Activated CD8-positive, alpha-beta T cell treated with anti-CD3 and anti-CD28 coated beads for 36 hours (primary cell): Measurements from ENCODE around the gene C19orf73. TPM values are rescaled to one million over a fixed set of nuclear protein-coding genes. Genes with fewer than 3 reads are reported as not detected.

Experiments used
- ATAC-seq: fragments of 200-7000 bp; cut with Tn5 transposase; one replicate; pipeline ENCODE4 v1.10.0; 2021; ENCODE audit warnings: mild to moderate bottlenecking, moderate library complexity
- CTCF ChIA-PET: fragments of 350-600 bp; sonication (Branson Sonifier 250); formaldehyde crosslinking; loops from one replicate; lab custom pipeline; 2021; ENCODE audit warnings: antibody characterized with exemption; lab: Charles Lee
- POLR2A ChIA-PET: fragments of 350-600 bp; sonication (Branson Sonifier 250); formaldehyde crosslinking; loops from one replicate; lab custom pipeline; 2021; ENCODE audit warnings: antibody characterized with exemption; lab: Charles Lee
- DNase-seq: peaks from one replicate; pipeline ENCODE4 v3.0.0-alpha.2; 2020
- H3K27ac Mint-ChIP-seq: one replicate; pipeline ENCODE4 v1.8.0; 2021; ENCODE audit warnings: mild to moderate bottlenecking, mixed read lengths
- H3K27me3 Mint-ChIP-seq: one replicate; pipeline ENCODE4 v1.8.0; 2021; ENCODE audit warnings: mixed read lengths
- H3K36me3 Mint-ChIP-seq: one replicate; pipeline ENCODE4 v1.8.0; 2021; ENCODE audit warnings: low read depth, mixed read lengths
- H3K4me1 Mint-ChIP-seq: one replicate; pipeline ENCODE4 v1.8.0; 2021; ENCODE audit warnings: low read depth, mixed read lengths
- H3K4me3 Mint-ChIP-seq: one replicate; pipeline ENCODE4 v1.8.0; 2021; ENCODE audit warnings: mild to moderate bottlenecking, moderate library complexity, mixed read lengths
- H3K9me3 Mint-ChIP-seq: one replicate; pipeline ENCODE4 v1.8.0; 2021; ENCODE audit warnings: mixed read lengths
- CTCF ChIP-seq: fragments of 200-600 bp; IDR thresholded peaks from one replicate; pipeline ENCODE4 v1.8.0; 2022; ENCODE audit warnings: antibody characterized with exemption, mild to moderate bottlenecking
- intact Hi-C: fragments of 100-400 bp; cut with micrococcal nuclease; formaldehyde crosslinking; loops from one replicate; pipeline ENCODE4 v1.10.0; 2022
- total RNA-seq, 2 experiments: library from RNA; stranded (reverse); gene quantifications; one replicate each; pipeline ENCODE4 v1.2.3, GENCODE V29; 2021

The C19orf73 gene
- total RNA-seq, 2 experiments from 2014 or later, result 1.5 to 2.0 TPM

GRCh38 chr19:49073514-49074378 is 45.2 kb downstream of the C19orf73 start:
- H3K4me3 Mint-ChIP-seq, result no peak overlapping the region
- peak; percentile 42 for ATAC-seq

GRCh38 chr19:49071860-49072547 is 46.9 kb downstream of the C19orf73 start:
- POLR2A ChIA-PET, result interaction anchor here (0.5 kb wide), 1 partner anchor 404 kb away, joined by 3 read pairs; no protein-coding TSS in a partner anchor
- H3K36me3 Mint-ChIP-seq, result peaks cover 2% of the 10 kb centered on the region
- H3K9me3 Mint-ChIP-seq, result no peaks in the 10 kb centered on the region
- peaks cover 7% of the 10 kb centered on the region for H3K4me1 Mint-ChIP-seq
- peaks cover 63% of the 10 kb centered on the region for H3K27me3 Mint-ChIP-seq
- intact Hi-C loops, result no loop called here
- no peak for TF ChIP-seq CTCF
- H3K4me3 Mint-ChIP-seq, result no peak overlapping the region
- ATAC-seq (no peak), DNase-seq (peak; percentile 31)
- no peak overlapping the region for H3K27ac Mint-ChIP-seq
- CTCF ChIA-PET, result no interaction called here

More at GRCh38 chr19:49073514-49074378, 45.2 kb downstream of the C19orf73 start:
- peaks cover 7% of the 10 kb centered on the region for H3K4me1 Mint-ChIP-seq
- H3K9me3 Mint-ChIP-seq, result no peaks in the 10 kb centered on the region
- peaks cover 2% of the 10 kb centered on the region for H3K36me3 Mint-ChIP-seq
- peaks cover 54% of the 10 kb centered on the region for H3K27me3 Mint-ChIP-seq
- CTCF ChIA-PET, result interaction anchor here (1.1 to 2.4 kb wide), 3 partner anchors 17 to 33 kb away, joined by 3 to 8 read pairs (median 5); partner anchors contain the start of gene CGB7
- H3K27ac Mint-ChIP-seq, result no peak overlapping the region
- no peak for TF ChIP-seq CTCF
- DNase-seq, result peak; percentile 46
- POLR2A ChIA-PET, result no interaction called here
- intact Hi-C loops, result no loop called here

GRCh38 chr19:49070416-49070815 is 48.5 kb downstream of the C19orf73 start:
- CTCF ChIA-PET, result interaction anchor here (1.1 to 1.8 kb wide), 3 partner anchors 13 to 76 kb away, joined by 3 to 9 read pairs (median 4); partner anchors contain the start of gene CGB7
- no peak overlapping the region for H3K27ac Mint-ChIP-seq
- intact Hi-C loops, result no loop called here
- H3K4me1 Mint-ChIP-seq, result peaks cover 7% of the 10 kb centered on the region
- ATAC-seq (no peak), DNase-seq (no peak)
- peaks cover 2% of the 10 kb centered on the region for H3K36me3 Mint-ChIP-seq
- no peak for TF ChIP-seq CTCF
- H3K4me3 Mint-ChIP-seq, result no peak overlapping the region
- POLR2A ChIA-PET, result interaction anchor here (1.4 kb wide), 1 partner anchor 10 kb away, joined by 3 read pairs; no protein-coding TSS in a partner anchor
- no peaks in the 10 kb centered on the region for H3K9me3 Mint-ChIP-seq
- peaks cover 72% of the 10 kb centered on the region for H3K27me3 Mint-ChIP-seq

- intact Hi-C loops, result no loop called here
- H3K4me1 Mint-ChIP-seq, result peaks cover 7% of the 10 kb centered on the region
- POLR2A ChIA-PET, result interaction anchor here (0.6 to 0.8 kb wide), 2 partner anchors 17 to 21 kb away, joined by 3 read pairs; no protein-coding TSS in a partner anchor
- peaks cover 2% of the 10 kb centered on the region for H3K36me3 Mint-ChIP-seq
- DNase-seq (no peak), ATAC-seq (no peak)
- H3K27ac Mint-ChIP-seq, result no peak overlapping the region
- no peaks in the 10 kb centered on the region for H3K9me3 Mint-ChIP-seq
- CTCF ChIA-PET, result interaction anchor here (1.8 kb wide), 1 partner anchor 29 kb away, joined by 9 read pairs; no protein-coding TSS in a partner anchor
- no peak for TF ChIP-seq CTCF
- peaks cover 65% of the 10 kb centered on the region for H3K27me3 Mint-ChIP-seq
- no peak overlapping the region for H3K4me3 Mint-ChIP-seq
Measured at GRCh38 chr19:49069026-49069425, 49.9 kb downstream of the C19orf73 start.

Other genes with a start within 250 kb of the C19orf73 start
- gene PPP1R15A, start 246.7 kb downstream of the C19orf73 start, total RNA-seq, result 10 to 100 TPM; 77.8 to 81.2 TPM
- under 1 TPM; 0.68 to 0.85 TPM for gene TULP2, start 220.4 kb downstream of the C19orf73 start, total RNA-seq
- 100 to 1,000 TPM; 102 to 114 TPM for gene NUCB1, start 218.8 kb downstream of the C19orf73 start, total RNA-seq
- 1 to 10 TPM; 1.4 to 2.8 TPM for gene DHDH, start 185.4 kb downstream of the C19orf73 start, total RNA-seq
- 100 to 1,000 TPM; 182 to 189 TPM for gene BAX, start 164.3 kb downstream of the C19orf73 start, total RNA-seq
- 1,000 to 10,000 TPM; 1,296 to 1,324 TPM for gene FTL, start 153.8 kb downstream of the C19orf73 start, total RNA-seq
- gene GYS1, start 125.8 kb downstream of the C19orf73 start, total RNA-seq, result 10 to 100 TPM; 58.1 to 58.7 TPM
- gene RUVBL2, start 125.3 kb downstream of the C19orf73 start, total RNA-seq, result 100 to 1,000 TPM; 175 to 176 TPM
- not detected for gene LHB, start 102.1 kb downstream of the C19orf73 start, total RNA-seq
- not detected for gene CGB3, start 94.8 kb downstream of the C19orf73 start, total RNA-seq
- not detected for gene CGB2, start 87.3 kb downstream of the C19orf73 start, total RNA-seq
- not detected for gene CGB1, start 82.2 kb downstream of the C19orf73 start, total RNA-seq
- gene CGB5, start 75.3 kb downstream of the C19orf73 start, total RNA-seq, result not detected
- gene CGB8, start 70.0 kb downstream of the C19orf73 start, total RNA-seq, result not detected
- not detected for gene CGB7, start 61.4 kb downstream of the C19orf73 start, total RNA-seq
- not detected for gene NTF4, start 54.3 kb downstream of the C19orf73 start, total RNA-seq
- gene KCNA7, start 46.4 kb downstream of the C19orf73 start, total RNA-seq, result not detected
- 100 to 1,000 TPM; 187 to 188 TPM for gene SNRNP70, start 33.7 kb downstream of the C19orf73 start, total RNA-seq
- 1 to 10 TPM; 2.1 to 4.4 TPM for gene LIN7B, start 4.8 kb downstream of the C19orf73 start, total RNA-seq
- gene PPFIA3, start 401 bp upstream of the C19orf73 start, total RNA-seq, result 1 to 10 TPM; 3.9 to 5.1 TPM
- not detected for gene HRC, start 36.3 kb upstream of the C19orf73 start, total RNA-seq
- under 1 TPM; 0.40 to 0.54 TPM for gene TRPM4, start 38.6 kb upstream of the C19orf73 start, total RNA-seq
- 1 to 10 TPM in 1 of 2 experiments, under 1 TPM in 1; 0.61 to 1.1 TPM for gene SLC6A16, start 206.0 kb upstream of the C19orf73 start, total RNA-seq
- gene CD37, start 216.3 kb upstream of the C19orf73 start, total RNA-seq, result 100 to 1,000 TPM; 131 to 137 TPM
- not detected for gene TEAD2, start 243.3 kb upstream of the C19orf73 start, total RNA-seq
- gene DKKL1, start 244.7 kb upstream of the C19orf73 start, total RNA-seq, result not detected